Measurements from ENCODE around the gene IGSF23. TPM values are rescaled to one million over a fixed set of nuclear protein-coding genes. Genes with fewer than 3 reads are reported as not detected.
A peak's percentile ranks its signal among the peaks of the same experiment; 100 is the strongest.
"Not testable (repeated sequence)": the region's sequence is repeated elsewhere in the genome, so short reads cannot be mapped to it uniquely, and the experiment has no call there.

Gene IGSF23
- polyA plus RNA-seq, 3 donors, result 0.23 to 0.46 (median 0.44) TPM

DNA sequence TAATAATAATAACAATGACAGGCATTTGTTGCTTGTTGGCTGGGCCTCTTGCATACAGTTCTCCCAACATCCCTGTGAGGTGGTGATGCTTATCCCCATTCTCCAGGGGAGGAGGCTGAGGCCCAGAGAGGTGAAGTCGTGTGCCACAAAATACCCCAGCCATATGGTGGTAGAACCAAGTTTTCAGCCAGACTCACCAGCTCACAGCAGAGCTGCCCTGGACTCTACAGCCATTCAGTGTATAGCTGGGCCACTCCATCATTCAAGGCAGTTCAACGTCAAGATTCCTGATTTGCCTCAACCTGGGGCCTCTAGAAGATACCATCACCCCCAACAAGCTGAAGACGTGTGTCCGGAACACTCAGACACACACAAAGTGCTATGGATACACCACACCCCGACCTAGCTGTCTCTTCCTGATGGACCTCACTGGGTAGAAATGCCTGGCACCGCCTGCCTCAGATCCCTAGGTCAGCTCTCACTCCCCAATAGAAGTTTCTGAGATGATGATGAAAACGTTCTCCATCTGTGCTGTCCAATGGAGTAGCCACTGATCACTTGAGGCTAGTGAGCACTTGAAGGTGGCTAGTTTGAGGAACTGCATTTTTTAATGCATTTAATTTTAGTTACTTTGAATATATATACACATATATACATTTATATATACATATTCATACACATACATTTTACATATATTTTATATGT is 53.6 kb downstream of the IGSF23 start:
- Mint-ChIP-seq H3K36me3 (peaks cover 14% of the 10 kb centered on the region in 2 donors), H3K9me3 (peaks cover 0 to 2% (median 0%) of the 10 kb centered on the region in 7 donors), H3K4me3 (no peak overlapping the region), H3K27me3 (ENCODE audit: low read depth in 3 of 3) (peaks cover 2 to 6% (median 3%) of the 10 kb centered on the region in 3 donors), H3K27ac (peak overlapping the region in 2 of 7 donors; percentile 32 to 63), H3K4me1 (no peaks in the 10 kb centered on the region)
- Histone ChIP-seq H4K20me1 (ENCODE audit: insufficient read depth, low read length) (no peaks in the 10 kb centered on the region), H3K27ac (ENCODE audit: low read depth in 1 of 2, low read length in 2 of 2) (no peak overlapping the region), H3K9ac (ENCODE audit: insufficient read depth, low read length, poor library complexity, severe bottlenecking) (no peak overlapping the region), H3K4me3 (replicated peaks in 1 of 3; ENCODE audit: low read depth in 2 of 3, low read length in 3 of 3) (no peak overlapping the region), H3K9me3 (replicated peaks in 1 of 2; ENCODE audit: control insufficient read depth in 1 of 2, insufficient read depth in 1 of 2, low read length in 2 of 2) (no peaks in the 10 kb centered on the region), H3K27me3 (ENCODE audit: control insufficient read depth in 2 of 2, insufficient read depth in 2 of 2, low read length in 2 of 2) (no peaks in the 10 kb centered on the region), H3K79me2 (ENCODE audit: insufficient read depth, low read length) (no peaks in the 10 kb centered on the region), H3K4me1 (ENCODE audit: control insufficient read depth in 1 of 2, insufficient read depth in 2 of 2, low read length in 2 of 2) (no peaks in the 10 kb centered on the region), H2AFZ (ENCODE audit: insufficient read depth, low read depth, low read length, poor library complexity, severe bottlenecking) (no peak overlapping the region), H3K36me3 (replicated peaks in 1 of 2; ENCODE audit: control insufficient read depth in 1 of 2, insufficient read depth in 2 of 2, low read length in 2 of 2) (peaks cover 5 to 19% of the 10 kb centered on the region in 2 donors), H3K4me2 (replicated peaks; ENCODE audit: extremely low read depth, low read length, poor library complexity, severe bottlenecking) (no peak overlapping the region)
- 100% methylated on average over 3 of the region's 7 CpGs for WGBS (ENCODE audit: insufficient coverage)
- intact Hi-C loops (cut with micrococcal nuclease), result no loop called here
- TF ChIP-seq, protein P1, sequence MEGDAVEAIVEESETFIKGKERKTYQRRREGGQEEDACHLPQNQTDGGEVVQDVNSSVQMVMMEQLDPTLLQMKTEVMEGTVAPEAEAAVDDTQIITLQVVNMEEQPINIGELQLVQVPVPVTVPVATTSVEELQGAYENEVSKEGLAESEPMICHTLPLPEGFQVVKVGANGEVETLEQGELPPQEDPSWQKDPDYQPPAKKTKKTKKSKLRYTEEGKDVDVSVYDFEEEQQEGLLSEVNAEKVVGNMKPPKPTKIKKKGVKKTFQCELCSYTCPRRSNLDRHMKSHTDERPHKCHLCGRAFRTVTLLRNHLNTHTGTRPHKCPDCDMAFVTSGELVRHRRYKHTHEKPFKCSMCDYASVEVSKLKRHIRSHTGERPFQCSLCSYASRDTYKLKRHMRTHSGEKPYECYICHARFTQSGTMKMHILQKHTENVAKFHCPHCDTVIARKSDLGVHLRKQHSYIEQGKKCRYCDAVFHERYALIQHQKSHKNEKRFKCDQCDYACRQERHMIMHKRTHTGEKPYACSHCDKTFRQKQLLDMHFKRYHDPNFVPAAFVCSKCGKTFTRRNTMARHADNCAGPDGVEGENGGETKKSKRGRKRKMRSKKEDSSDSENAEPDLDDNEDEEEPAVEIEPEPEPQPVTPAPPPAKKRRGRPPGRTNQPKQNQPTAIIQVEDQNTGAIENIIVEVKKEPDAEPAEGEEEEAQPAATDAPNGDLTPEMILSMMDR (IDR thresholded peaks at IDR 0.05), result no peak
- no peak for DNase-seq

DNA sequence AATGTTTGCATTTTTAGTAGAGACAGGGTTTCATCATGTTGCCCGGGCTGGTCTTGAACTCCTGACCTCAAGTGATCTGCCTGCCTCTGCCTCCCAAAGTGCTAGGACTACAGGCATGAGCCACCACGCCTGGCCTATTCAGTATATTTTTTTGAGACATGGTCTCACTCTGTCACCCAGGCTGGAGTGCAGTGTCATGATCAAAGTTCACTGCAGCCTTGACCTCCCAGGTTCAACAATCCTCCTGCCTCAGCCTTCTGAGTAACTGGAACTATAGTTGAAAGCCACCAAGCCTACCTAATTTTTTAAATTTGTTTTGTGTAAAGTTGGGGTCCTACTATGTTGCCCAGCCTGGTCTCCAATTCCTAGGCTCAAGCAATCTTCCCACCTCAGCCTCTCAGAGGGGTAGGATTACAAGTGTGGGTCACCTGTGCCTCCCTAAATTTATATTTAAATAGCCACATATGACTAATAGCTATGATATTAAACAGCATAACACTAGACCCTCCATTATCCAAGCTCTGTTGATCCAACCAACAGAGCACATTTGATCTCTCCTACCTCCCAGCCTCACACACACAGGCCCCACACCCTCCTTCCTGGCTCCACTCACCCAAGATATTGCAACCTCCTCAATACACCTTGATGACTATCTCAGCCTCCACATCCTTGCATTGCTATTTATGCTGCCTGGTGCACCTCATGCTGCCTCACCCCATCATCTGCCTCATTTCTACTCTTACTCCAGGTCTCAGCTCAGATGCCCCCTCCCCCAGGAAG is 55.8 kb downstream of the IGSF23 start:
- Histone ChIP-seq H3K9me3 (replicated peaks in 1 of 2; ENCODE audit: control insufficient read depth in 1 of 2, insufficient read depth in 1 of 2, low read length in 2 of 2) (no peaks in the 10 kb centered on the region), H3K4me1 (ENCODE audit: control insufficient read depth in 1 of 2, insufficient read depth in 2 of 2, low read length in 2 of 2) (no peaks in the 10 kb centered on the region), H3K27ac (ENCODE audit: low read depth in 1 of 2, low read length in 2 of 2) (no peak overlapping the region), H3K4me2 (replicated peaks; ENCODE audit: extremely low read depth, low read length, poor library complexity, severe bottlenecking) (no peak overlapping the region), H3K4me3 (replicated peaks in 1 of 3; ENCODE audit: low read depth in 2 of 3, low read length in 3 of 3) (no peak overlapping the region), H4K20me1 (ENCODE audit: insufficient read depth, low read length) (no peaks in the 10 kb centered on the region), H3K79me2 (ENCODE audit: insufficient read depth, low read length) (no peaks in the 10 kb centered on the region), H2AFZ (ENCODE audit: insufficient read depth, low read depth, low read length, poor library complexity, severe bottlenecking) (no peak overlapping the region), H3K27me3 (ENCODE audit: control insufficient read depth in 2 of 2, insufficient read depth in 2 of 2, low read length in 2 of 2) (no peaks in the 10 kb centered on the region), H3K36me3 (replicated peaks in 1 of 2; ENCODE audit: control insufficient read depth in 1 of 2, insufficient read depth in 2 of 2, low read length in 2 of 2) (no peaks in the 10 kb centered on the region), H3K9ac (ENCODE audit: insufficient read depth, low read length, poor library complexity, severe bottlenecking) (no peak overlapping the region)
- peaks cover 2 to 7% (median 3%) of the 10 kb centered on the region in 3 donors for H3K27me3 Mint-ChIP-seq (ENCODE audit: low read depth in 3 of 3)
- no peak for DNase-seq
- H3K27ac Mint-ChIP-seq, result no peak overlapping the region
- TF ChIP-seq, protein P1 (IDR thresholded peaks at IDR 0.05), result no peak
- intact Hi-C loops (cut with micrococcal nuclease), result no loop called here
- H3K4me1 Mint-ChIP-seq, result no peaks in the 10 kb centered on the region
- H3K36me3 Mint-ChIP-seq, result no peaks in the 10 kb centered on the region
- WGBS (ENCODE audit: insufficient coverage), result 93% methylated on average over 2 of the region's 2 CpGs
- H3K9me3 Mint-ChIP-seq, result peaks cover 0 to 4% (median 0%) of the 10 kb centered on the region in 7 donors
- H3K4me3 Mint-ChIP-seq, result no peak overlapping the region

DNA sequence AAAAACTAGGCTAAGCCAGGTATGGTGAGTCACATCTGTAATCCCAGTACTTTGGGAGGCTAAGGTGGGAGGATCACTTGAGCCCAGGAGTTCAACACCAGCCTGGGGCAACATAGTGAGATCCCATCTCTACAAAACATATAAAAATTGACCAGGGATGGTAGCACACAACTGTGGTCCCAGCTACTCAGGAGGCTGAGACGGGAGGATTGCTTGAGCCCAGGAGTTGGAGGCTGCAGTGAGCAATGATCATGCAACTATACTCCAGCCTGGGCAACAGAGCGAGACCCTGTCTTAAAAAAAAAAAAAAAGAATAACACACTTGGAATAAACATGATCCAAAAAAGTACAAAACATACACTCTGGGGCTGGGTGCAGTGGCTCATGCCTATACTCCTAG is 56.7 kb downstream of the IGSF23 start:
- H3K36me3 Mint-ChIP-seq; intact Hi-C loops (cut with micrococcal nuclease); H4K20me1 ChIP-seq (ENCODE audit: insufficient read depth, low read length); H3K27ac Mint-ChIP-seq; H3K9me3 Mint-ChIP-seq; H3K9ac ChIP-seq (ENCODE audit: insufficient read depth, low read length, poor library complexity, severe bottlenecking); H3K27me3 Mint-ChIP-seq (ENCODE audit: low read depth in 3 of 3); H3K9me3 ChIP-seq (replicated peaks in 1 of 2; ENCODE audit: control insufficient read depth in 1 of 2, insufficient read depth in 1 of 2, low read length in 2 of 2); H3K4me3 Mint-ChIP-seq; DNase-seq; H3K4me2 ChIP-seq (replicated peaks; ENCODE audit: extremely low read depth, low read length, poor library complexity, severe bottlenecking); H3K27me3 ChIP-seq (ENCODE audit: control insufficient read depth in 2 of 2, insufficient read depth in 2 of 2, low read length in 2 of 2); H3K36me3 ChIP-seq (replicated peaks in 1 of 2; ENCODE audit: control insufficient read depth in 1 of 2, insufficient read depth in 2 of 2, low read length in 2 of 2); H3K4me3 ChIP-seq (replicated peaks in 1 of 3; ENCODE audit: low read depth in 2 of 3, low read length in 3 of 3); H2AFZ ChIP-seq (ENCODE audit: insufficient read depth, low read depth, low read length, poor library complexity, severe bottlenecking); H3K79me2 ChIP-seq (ENCODE audit: insufficient read depth, low read length); H3K4me1 Mint-ChIP-seq; H3K27ac ChIP-seq (ENCODE audit: low read depth in 1 of 2, low read length in 2 of 2); H3K4me1 ChIP-seq (ENCODE audit: control insufficient read depth in 1 of 2, insufficient read depth in 2 of 2, low read length in 2 of 2): not testable (repeated sequence)
- WGBS (ENCODE audit: insufficient coverage), result 100% methylated on average over 2 of the region's 2 CpGs
